C4-2B (cell line): ENCODE data around the gene P2RX7.

Experiments
- H3K27ac ChIP-seq: fragments of 450-650 bp; 2 replicates; pipeline ENCODE4 v1.5.1; 2017
- CTCF ChIP-seq: fragments of 450-650 bp; conservative IDR thresholded peaks from 2 replicates; pipeline ENCODE4 v1.5.1; 2017; ENCODE audit warnings: mild to moderate bottlenecking
- ZFX ChIP-seq: fragments of 450-650 bp; IDR thresholded peaks from 2 replicates; pipeline ENCODE4 v1.6.1; 2017

P2RX7 gene

GRCh38 chr12:121236776-121237175 lies 104.1 kb downstream of the P2RX7 start:
- peak overlapping the region; percentile 69; the same call in 1 of the 2 replicates for H3K27ac ChIP-seq
- no peak for TF ChIP-seq ZFX

DNA sequence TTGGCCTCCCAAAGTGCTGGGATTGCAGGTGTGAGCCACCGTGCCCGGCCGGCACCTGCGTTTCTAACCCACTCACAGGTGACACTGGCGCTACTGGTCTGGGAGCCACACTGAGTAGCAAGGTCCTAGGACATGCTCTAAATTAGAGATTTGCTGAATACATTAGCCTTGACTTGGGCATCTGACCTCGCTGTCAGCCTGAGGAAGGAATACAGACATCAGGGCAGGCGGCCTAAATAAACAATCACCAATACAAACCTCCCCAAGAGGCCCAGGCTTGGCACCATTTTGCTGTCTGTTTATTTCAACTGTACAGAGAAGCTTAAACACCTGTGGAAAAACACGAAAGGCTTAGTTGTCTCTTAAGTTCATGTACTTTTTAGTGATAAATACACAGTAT lies 104.7 kb downstream of the P2RX7 start:
- H3K27ac ChIP-seq: peak overlapping the region; percentile 69
- TF ChIP-seq CTCF (no peak), ZFX (no peak)
